ENCODE results near the gene ARHGAP10.

GRCh38 chr4:147794314-147794680, 62.4 kb downstream of the ARHGAP10 start:
- no peak for TF ChIP-seq CTCF (conservative IDR thresholded peaks at IDR 0.05; ENCODE audit: low read depth, low read length)
- no peak for TF ChIP-seq EZH2phosphoT487 (IDR thresholded peaks at IDR 0.05; ENCODE audit: borderline replicate concordance, low read length)
